ENCODE results near the gene RNF168. TPM values are rescaled to one million over a fixed set of nuclear protein-coding genes. Genes with fewer than 3 reads are reported as not detected.

RNF168 gene, protein sequence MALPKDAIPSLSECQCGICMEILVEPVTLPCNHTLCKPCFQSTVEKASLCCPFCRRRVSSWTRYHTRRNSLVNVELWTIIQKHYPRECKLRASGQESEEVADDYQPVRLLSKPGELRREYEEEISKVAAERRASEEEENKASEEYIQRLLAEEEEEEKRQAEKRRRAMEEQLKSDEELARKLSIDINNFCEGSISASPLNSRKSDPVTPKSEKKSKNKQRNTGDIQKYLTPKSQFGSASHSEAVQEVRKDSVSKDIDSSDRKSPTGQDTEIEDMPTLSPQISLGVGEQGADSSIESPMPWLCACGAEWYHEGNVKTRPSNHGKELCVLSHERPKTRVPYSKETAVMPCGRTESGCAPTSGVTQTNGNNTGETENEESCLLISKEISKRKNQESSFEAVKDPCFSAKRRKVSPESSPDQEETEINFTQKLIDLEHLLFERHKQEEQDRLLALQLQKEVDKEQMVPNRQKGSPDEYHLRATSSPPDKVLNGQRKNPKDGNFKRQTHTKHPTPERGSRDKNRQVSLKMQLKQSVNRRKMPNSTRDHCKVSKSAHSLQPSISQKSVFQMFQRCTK
- 4.2 and 4.3 TPM in 2 replicates for polyA plus RNA-seq
- polyA minus RNA-seq: 19.2 and 22.0 TPM in 2 replicates

DNA sequence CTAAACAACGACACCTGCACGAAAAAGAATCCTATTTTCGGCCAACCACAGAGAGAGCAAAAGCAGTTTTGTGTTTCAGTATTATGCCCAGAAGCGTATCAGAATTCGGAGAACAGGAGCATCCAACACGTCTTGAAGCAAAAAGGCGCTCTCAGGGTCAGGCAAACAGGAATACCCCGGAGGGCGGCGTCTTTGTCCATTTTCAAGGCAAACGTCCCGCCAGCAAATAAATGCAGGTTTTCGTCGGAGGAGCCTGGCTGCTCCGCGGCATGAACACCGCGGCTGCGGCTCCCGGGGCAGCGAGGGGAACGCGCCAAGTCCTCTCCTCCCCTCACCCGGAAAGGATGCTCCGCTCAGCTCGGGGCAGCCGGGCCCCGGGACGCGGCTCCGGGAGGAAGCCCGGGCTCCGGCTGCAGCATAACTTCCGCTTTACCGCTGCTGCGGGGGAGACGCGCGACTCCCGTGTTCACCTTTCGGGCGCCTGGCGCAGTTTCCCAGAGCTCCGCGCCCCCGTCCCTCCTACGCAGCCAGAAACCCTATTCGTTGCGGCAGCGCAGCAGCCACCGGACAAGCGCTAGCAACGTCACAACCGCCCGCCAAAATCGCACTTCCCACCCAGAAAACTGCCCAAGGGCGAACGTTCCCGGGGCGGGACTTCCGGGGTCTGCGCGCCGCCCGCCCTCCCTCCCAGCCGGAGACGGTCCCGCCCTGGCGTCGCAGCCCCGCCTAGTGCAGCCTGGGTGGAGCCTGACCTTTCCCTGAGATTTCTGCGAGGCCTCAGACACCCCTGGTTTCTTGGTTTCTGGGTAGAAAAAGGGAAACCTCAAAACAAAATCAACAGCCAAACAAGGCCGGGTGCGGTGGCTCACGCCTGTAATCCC, at the start of gene RNF168:
TSS of gene RNF168 (minus strand) at position 573 of the 881 bp plus-strand sequence. CDS start 595 bp downstream, outside the sequence.
- H2AFZ ChIP-seq (ENCODE audit: low read depth, low read length): peak within 1 kb of the TSS; percentile 10

DNA sequence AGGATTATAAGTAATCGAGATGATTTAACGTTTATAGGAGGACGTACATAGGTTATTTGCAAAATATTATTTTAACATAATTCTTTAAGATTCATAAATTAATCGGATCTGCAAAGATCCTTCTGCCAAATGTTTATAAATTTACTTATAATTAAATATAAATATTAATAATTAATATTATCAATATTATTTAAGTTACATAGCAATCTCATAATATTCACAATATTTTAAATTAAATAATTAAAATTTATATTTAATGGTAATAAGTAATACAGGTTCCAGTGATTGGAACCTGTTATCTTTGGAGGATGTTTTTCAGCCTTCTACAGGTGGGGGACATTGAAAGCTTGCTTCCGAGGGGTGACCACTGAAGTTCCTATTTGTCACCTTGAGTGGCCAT, 48.7 kb upstream of the RNF168 start:
- Histone ChIP-seq H3K27ac (ENCODE audit: low read length) (no peak overlapping the region), H3K9ac (ENCODE audit: low read length) (no peak overlapping the region), H3K79me2 (replicated peaks; ENCODE audit: insufficient read depth, low read length) (no peaks in the 10 kb centered on the region), H3K36me3 (ENCODE audit: insufficient read depth, low read length) (no peaks in the 10 kb centered on the region), H3K4me3 (ENCODE audit: low read length) (no peak overlapping the region), H3K9me3 (ENCODE audit: low read length) (peaks cover 3% of the 10 kb centered on the region), H2AFZ (ENCODE audit: low read depth, low read length) (no peak overlapping the region), H3K27me3 (ENCODE audit: insufficient read depth, low read depth, low read length) (no peaks in the 10 kb centered on the region), H3K9me2 (ENCODE audit: insufficient read depth, low read length) (no peaks in the 10 kb centered on the region), H3K4me2 (ENCODE audit: low read length) (no peak overlapping the region), H3F3A (ENCODE audit: insufficient read depth, low read length, poor library complexity, severe bottlenecking) (no peaks in the 10 kb centered on the region), H4K20me1 (ENCODE audit: insufficient read depth) (no peaks in the 10 kb centered on the region)
- no peak for TF ChIP-seq EP300 (conservative IDR thresholded peaks at IDR 0.05; ENCODE audit: poor library complexity, severe bottlenecking)
- TF ChIP-seq EZH2 (IDR thresholded peaks at IDR 0.05; ENCODE audit: borderline replicate concordance, insufficient read depth, low read length, poor library complexity, severe bottlenecking): no peak
- TF ChIP-seq RAD21 (conservative IDR thresholded peaks at IDR 0.05): no peak
- TF ChIP-seq, protein P1, sequence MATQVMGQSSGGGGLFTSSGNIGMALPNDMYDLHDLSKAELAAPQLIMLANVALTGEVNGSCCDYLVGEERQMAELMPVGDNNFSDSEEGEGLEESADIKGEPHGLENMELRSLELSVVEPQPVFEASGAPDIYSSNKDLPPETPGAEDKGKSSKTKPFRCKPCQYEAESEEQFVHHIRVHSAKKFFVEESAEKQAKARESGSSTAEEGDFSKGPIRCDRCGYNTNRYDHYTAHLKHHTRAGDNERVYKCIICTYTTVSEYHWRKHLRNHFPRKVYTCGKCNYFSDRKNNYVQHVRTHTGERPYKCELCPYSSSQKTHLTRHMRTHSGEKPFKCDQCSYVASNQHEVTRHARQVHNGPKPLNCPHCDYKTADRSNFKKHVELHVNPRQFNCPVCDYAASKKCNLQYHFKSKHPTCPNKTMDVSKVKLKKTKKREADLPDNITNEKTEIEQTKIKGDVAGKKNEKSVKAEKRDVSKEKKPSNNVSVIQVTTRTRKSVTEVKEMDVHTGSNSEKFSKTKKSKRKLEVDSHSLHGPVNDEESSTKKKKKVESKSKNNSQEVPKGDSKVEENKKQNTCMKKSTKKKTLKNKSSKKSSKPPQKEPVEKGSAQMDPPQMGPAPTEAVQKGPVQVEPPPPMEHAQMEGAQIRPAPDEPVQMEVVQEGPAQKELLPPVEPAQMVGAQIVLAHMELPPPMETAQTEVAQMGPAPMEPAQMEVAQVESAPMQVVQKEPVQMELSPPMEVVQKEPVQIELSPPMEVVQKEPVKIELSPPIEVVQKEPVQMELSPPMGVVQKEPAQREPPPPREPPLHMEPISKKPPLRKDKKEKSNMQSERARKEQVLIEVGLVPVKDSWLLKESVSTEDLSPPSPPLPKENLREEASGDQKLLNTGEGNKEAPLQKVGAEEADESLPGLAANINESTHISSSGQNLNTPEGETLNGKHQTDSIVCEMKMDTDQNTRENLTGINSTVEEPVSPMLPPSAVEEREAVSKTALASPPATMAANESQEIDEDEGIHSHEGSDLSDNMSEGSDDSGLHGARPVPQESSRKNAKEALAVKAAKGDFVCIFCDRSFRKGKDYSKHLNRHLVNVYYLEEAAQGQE (IDR thresholded peaks at IDR 0.05; ENCODE audit: borderline replicate concordance): no peak
- no peak for TF ChIP-seq SMC3 (conservative IDR thresholded peaks at IDR 0.05; ENCODE audit: poor library complexity)

More for the DNA sequence above, at the start of gene RNF168:
- H3K9me3 ChIP-seq (ENCODE audit: low read length): no peaks in the 10 kb centered on the region
- TF ChIP-seq, protein P1 (IDR thresholded peaks at IDR 0.05; ENCODE audit: borderline replicate concordance): no peak
- TF ChIP-seq MXI1 (conservative IDR thresholded peaks at IDR 0.05; ENCODE audit: poor library complexity, severe bottlenecking) (peak; percentile 66), TAF1 (IDR thresholded peaks at IDR 0.05; ENCODE audit: low read depth) (no peak), SMC3 (conservative IDR thresholded peaks at IDR 0.05; ENCODE audit: poor library complexity) (peak; percentile 17), EZH2 (IDR thresholded peaks at IDR 0.05; ENCODE audit: borderline replicate concordance, insufficient read depth, low read length, poor library complexity, severe bottlenecking) (no peak), RAD21 (conservative IDR thresholded peaks at IDR 0.05) (no peak), POLR2AphosphoS5 (IDR thresholded peaks at IDR 0.05) (peak; percentile 63), EP300 (conservative IDR thresholded peaks at IDR 0.05; ENCODE audit: poor library complexity, severe bottlenecking) (no peak)
- TF ChIP-seq, protein P2, sequence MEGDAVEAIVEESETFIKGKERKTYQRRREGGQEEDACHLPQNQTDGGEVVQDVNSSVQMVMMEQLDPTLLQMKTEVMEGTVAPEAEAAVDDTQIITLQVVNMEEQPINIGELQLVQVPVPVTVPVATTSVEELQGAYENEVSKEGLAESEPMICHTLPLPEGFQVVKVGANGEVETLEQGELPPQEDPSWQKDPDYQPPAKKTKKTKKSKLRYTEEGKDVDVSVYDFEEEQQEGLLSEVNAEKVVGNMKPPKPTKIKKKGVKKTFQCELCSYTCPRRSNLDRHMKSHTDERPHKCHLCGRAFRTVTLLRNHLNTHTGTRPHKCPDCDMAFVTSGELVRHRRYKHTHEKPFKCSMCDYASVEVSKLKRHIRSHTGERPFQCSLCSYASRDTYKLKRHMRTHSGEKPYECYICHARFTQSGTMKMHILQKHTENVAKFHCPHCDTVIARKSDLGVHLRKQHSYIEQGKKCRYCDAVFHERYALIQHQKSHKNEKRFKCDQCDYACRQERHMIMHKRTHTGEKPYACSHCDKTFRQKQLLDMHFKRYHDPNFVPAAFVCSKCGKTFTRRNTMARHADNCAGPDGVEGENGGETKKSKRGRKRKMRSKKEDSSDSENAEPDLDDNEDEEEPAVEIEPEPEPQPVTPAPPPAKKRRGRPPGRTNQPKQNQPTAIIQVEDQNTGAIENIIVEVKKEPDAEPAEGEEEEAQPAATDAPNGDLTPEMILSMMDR (IDR thresholded peaks at IDR 0.05; ENCODE audit: poor library complexity, severe bottlenecking): no peak
- no peaks in the 10 kb centered on the region for H3K9me2 ChIP-seq (ENCODE audit: insufficient read depth, low read length)
- peaks cover 35% of the 10 kb centered on the region for H3K79me2 ChIP-seq (replicated peaks; ENCODE audit: insufficient read depth, low read length)
- H3K4me3 ChIP-seq (ENCODE audit: low read length): peak within 1 kb of the TSS; percentile 100
- peak within 1 kb of the TSS; percentile 80 for H3K9ac ChIP-seq (ENCODE audit: low read length)
- no peaks in the 10 kb centered on the region for H3F3A ChIP-seq (ENCODE audit: insufficient read depth, low read length, poor library complexity, severe bottlenecking)
- peak within 1 kb of the TSS; percentile 66 for H3K27ac ChIP-seq (ENCODE audit: low read length)
- no peaks in the 10 kb centered on the region for H3K36me3 ChIP-seq (ENCODE audit: insufficient read depth, low read length)
- H3K27me3 ChIP-seq (ENCODE audit: insufficient read depth, low read depth, low read length): no peaks in the 10 kb centered on the region
- H4K20me1 ChIP-seq (ENCODE audit: insufficient read depth): no peaks in the 10 kb centered on the region
- H3K4me2 ChIP-seq (ENCODE audit: low read length): peak within 1 kb of the TSS; percentile 80
